KG1 (cell line): ENCODE measurements around the gene MINK1.
"Not testable (repeated sequence)": the region's sequence is repeated elsewhere in the genome, so short reads cannot be mapped to it uniquely, and the experiment has no call there.

Experiments
- DNase-seq: peaks from one replicate; lab custom pipeline; 2025; lab: John Stamatoyannopoulos, UW

Gene MINK1

DNA sequence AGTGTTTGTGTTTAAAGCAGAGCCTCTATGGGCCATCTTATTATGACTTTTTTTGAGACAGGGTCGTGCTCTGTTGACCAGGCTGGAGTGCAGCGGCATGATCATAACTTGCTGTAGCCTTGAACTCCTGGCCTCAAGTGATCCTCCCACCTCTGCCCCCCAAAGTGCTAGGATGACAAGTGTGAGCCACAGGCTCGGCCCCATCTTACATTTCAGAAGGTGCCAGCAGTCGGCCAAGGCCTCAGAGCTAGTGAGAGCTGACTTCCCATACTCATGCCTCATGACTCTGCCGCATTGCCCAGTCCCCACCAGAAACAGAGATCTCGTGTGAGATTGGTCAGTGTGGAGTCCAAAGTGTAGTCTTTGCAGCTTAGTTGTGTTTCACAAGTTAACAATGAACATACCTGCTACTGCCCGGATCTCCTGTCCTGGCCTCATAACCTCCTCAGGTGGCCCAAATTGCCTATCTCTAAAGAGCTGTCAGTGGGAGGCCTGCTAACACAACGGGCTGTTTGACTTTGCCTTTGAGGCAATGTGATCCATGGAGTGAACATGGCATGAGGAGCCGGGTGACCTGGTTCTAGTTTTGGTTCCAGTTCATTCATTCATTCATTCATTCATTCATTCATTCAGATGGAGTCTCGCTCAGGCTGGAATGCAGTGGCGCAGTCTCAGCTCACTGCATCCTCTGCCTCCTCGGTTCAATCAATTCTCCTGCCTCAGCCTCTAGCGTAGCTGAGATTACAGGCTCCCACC is 13.7 kb downstream of the MINK1 start:
- no peak for DNase-seq

DNA sequence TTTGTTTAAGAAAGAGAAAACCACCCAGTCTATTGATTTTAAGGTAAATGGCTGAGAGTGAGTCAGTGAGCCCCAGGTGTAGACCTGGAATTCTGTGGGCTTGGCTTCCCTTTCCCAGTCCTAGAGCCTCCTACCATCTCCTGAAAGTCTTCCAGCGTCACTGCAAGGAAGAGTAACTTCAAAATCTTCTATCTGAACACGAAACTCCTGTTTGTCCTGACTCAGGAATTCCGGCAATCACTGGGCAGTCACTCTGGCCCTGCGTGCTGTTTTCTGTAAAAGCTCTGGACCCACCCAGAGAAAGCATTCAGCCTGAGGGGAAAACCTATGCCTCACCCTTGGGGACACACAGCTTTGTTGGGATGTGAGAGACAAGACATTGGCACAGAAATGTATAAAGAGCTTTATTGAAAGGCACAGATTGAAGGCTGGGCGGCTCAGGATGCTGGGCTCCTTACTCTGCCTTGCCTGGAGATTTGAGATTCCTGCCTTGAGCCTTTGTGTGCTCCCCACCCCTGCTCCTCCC is 15.9 kb downstream of the MINK1 start:
- DNase-seq: no peak

DNA sequence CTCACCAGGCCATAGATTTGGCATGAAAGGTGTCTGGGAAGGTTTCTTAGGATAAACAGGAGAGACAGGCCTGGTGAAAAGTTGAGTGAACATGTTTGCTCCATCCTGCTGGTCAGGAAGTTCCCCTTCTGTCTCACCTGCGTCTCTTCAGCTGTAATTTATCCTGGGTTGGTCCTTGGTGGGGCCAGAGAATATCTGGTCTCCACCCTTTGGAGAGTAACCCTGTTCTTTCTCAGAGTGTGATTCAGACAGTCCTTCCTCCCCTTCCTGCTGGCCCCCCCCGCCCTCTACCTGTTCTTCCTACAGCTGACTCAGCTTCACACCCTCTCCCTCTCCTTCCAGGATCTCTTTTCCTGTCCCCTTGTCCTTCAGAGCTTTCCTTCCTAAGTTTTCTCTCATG is 17.1 kb downstream of the MINK1 start:
- no peak for DNase-seq

DNA sequence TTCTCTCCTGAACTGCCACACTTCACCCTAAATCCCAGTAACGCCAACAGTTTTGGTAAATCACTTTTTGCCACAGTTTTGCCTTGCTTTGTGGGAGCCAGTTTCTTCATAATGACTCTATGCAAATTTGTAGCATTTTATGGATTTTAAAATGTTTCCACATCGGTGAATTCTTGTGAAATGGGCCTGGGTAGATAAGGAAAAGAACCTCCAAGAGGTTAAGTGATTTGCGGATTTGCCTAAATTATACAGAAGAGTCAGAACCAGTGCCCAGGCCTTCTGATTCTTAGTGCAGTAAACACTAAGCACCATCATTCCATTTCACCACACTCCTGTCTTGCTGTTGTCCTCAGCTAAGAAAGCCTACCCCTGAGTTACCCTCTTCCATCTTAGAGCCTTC is 17.9 kb downstream of the MINK1 start:
- DNase-seq: no peak

DNA sequence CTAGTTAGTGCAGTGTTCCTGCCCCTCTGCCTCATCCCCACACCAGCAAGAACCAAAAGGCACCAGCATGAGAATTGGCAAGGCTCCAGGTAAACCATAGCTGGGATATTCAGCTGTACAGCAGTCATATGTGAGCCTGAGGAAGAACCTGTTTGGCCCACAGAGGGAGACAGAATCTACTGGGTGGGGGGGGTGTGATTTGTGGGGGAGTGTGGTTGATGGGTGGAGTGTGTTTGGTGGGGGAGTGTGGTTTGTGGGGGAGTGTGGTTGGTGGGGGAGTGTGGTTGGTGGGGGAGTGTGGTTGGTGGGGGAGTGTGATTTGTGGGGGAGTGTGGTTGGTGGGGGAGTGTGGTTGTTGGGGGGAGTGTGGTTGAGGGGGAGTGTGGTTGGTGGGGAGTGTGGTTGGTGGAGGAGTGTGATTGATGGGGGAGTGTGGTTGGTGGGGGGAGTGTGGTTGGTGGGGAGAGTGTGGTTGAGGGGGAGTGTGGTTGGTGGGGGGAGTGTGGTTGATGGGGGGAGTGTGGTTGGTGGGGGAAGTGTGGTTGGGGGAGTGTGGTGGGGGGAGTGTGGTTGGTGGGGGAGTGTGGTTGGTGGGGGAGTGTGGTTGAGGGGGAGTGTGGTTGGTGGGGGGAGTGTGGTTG is 19.5 kb downstream of the MINK1 start:
- DNase-seq: no peak

DNA sequence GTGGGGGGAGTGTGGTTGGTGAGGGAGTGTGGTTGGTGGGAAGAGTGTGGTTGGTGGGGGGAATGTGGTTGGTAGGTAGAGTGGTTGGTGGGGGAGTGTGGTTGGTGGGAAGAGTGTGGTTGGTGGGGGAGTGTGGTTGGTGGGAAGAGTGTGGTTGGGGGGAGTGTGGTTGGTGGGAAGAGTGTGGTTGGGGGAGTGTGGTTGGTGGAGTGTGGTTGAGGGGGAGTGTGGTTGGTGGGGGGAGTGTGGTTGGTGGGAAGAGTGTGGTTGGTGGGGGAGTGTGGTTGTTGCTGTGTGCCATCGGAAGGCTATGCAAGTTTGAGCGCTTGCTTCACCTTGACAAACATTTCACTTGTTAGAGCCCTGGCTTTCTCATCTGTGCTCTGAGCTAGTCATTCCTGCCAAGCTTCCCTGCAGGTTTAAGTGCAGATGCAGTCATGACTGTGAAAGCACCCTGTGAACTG is 20.1 kb downstream of the MINK1 start:
- DNase-seq: no peak

DNA sequence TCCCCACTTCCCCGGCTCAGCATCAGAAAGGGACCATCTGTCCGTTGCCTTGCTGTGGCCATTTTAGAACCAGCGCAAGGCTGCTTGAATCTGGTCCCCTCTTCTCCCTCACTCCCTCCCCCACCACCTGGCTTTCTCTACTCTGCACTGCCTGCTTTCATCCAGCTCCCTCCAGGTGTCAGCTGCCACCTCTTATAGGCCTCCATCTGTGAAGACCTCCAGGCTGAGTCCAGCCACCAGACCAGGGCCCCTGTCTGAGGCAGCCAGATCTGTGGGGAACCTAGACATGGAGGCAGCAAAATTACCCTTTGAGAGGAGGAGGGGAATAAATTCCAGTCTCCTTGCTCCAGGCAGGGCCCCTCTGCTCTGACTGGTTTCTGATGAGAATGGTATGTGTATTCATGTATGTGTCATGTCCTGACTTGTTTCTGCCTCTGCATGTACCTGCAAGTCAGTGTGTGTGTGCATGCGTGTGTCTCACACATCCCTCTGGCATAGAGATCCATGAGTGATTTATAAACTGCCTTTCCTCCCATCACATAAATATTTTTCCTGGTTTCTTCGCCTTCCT is 21.1 kb downstream of the MINK1 start:
- no peak for DNase-seq

DNA sequence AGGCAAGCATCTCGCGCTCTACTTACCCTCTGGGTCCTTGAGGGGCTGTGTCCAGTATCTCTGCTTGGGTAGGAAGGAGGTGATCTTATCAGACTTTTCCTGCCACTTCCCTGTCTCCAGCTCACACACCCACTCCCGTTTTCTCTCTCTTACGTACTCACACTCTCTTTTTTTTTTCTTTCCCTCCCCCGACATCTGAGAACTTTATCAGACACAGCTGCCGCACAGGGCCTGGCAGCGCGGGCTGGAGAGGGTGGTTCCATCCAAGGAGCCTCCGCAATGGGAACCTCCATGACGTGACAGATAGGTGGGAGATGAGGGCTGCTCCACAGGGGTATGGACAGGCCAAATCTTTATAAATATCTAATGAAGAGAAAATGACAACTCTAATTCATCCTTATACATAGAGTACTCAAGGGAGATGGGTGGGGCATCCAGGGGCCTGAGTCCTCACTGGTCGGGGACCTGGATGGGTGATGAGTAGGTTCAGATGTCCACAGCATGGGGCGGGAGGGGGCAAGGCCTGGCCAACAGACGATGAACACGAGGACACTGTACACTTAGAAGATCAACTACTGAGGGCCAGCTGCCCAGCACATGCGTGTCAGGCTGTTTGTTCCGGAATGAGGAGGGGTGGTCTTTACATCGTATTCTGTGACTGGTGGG is 23.3 kb downstream of the MINK1 start:
- DNase-seq: no peak

DNA sequence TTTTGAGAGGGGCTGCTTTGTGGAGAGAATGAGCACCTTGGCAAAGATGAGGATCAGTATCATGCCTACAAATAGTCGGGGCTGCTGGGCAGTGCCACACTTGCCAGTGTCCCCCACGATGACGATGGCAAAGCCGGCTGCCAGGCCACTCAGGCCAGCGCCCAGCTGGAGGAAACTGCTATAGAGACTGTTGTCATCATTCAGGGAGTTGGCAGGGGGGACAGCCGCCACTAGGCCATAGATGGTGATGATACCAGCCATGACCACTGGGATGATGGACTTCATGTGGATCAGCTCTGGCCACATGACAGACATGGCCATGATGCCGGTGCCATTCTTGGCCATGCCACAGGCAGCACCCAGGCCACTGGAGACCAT is 23.8 kb downstream of the MINK1 start:
- no peak for DNase-seq

DNA sequence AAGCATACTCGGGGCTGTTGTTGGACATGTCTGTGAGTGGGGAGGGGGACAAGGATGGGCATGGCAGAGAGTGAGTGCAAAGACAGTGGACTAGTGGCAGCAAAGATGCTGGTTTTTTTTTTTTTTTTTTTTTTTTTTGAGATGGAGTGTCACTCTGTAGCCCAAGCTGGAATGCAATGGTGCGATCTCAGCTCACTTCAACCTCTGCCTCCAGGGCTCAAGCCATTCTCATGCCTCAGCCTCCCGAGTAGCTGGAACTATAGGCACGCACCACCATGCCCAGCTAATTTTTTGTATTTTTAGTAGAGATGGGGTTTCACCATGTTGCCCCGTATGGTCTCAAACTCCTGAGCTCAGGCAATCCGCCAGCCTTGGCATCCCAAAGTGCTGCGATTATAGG is 24.2 kb downstream of the MINK1 start:
- not testable (repeated sequence) for DNase-seq

DNA sequence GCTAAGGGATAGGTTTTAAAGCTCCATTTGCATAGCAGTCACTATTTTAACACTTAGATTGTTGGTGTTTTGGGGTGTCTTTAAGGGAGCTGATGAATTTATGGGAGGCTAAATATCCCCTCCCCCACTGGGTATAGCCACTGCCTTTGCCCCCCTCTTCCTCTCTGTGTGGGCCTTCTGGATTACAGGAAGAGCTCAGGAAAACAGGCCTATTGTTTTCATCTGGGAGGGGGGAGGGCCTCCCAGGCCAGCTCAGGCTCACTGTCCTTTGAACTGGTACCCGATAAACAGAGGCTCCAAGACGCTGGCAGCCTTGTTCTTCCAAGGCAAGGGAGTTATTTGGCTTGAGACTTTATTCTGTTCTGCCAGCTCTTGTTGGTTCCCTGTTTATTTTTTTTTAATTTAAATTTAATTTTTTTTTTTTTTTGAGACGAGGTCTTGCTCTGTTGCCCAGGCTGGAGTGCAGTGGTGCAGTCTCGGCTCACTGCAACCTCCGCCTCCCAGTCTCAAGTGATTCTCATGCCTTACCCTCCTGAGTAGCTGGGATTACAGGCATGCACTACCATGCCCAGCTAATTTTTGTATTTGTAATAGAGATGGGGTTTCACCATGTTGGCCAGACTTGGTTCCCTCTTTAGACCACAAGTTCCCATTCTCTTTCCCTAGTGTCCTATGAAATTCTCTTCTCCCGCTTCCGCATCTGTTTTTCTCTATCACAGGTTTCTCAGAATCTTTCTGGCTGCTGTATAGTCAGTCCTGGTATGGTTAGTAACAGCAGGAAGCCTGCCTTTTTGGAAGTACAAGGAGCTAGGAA is 25.1 kb downstream of the MINK1 start:
- no peak for DNase-seq

DNA sequence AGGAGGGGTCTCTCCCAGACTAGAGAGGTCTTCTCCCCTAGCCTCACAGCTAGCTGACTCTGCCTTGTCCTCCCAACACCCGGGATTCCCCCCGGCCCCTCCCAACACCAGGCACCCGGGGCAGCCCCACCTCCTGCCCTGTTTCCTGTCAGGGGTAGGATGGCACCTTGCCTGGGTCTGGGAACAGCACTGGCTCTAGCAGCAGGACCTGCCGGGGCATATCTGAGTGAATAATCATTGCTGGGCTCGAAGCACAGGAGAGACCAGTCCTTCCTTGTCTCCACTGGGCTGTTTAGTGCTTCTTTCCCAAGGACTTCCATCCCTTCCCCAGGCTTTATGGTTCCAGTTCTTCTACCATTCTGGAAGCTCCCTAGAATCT is 25.7 kb downstream of the MINK1 start:
- DNase-seq: no peak

DNA sequence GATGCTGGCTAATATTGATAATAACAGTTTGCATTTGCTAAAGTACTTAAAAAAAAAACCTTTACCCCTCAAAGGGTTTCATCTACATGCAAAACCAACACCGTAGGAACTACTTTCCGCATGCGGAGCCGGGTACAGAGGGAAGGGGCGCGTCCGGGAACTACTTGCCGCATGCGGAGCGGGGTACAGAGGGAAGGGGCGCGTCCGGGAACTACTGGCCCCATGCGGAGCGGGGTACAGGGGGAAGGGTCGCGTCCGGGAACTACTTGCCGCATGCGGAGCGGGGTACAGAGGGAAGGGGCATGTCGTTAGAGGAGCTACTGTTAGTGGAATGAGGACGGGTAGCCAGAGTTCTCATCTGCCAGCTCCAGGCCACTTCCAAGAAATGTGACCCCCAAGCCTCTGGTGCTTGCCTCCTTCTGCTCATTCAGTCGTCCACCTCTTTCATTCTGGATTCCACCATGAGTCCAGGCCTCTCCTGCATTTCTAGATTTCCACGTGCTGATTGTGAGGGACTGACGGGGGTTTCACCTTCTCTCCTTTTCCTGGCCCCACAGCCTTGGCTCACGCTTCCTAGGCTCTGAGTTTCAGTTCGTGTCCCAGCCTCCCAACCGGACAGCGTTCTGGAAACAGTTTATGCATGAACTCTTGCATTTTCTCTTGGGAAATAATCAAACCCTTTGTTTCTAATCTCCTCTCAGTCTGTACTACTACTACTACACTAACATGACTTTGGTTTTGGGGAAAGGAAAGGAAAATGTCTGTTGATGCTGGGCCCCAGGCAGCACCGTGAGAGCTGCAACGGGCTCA is 26.9 kb downstream of the MINK1 start:
- no peak for DNase-seq

DNA sequence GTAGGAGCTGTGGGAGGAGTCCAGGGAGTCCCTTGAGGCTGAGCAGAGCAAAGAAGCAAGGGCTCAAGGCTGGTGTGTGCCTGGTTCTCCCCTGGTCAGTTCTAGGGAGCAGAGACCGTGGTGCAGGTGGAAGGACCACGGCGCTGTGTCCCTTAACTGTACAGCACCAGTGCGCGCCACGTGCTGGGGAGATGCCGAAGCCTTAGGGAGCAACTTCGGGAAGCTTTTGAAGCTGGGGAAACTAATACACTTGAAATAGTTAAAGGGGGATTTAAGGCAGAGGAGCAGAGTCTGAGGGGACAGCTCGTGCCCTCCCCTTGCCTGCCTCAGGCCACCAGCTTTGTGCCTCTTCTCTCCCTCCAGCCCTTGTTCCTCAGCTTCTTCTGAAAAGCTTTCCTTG is 27.5 kb downstream of the MINK1 start:
- no peak for DNase-seq

DNA sequence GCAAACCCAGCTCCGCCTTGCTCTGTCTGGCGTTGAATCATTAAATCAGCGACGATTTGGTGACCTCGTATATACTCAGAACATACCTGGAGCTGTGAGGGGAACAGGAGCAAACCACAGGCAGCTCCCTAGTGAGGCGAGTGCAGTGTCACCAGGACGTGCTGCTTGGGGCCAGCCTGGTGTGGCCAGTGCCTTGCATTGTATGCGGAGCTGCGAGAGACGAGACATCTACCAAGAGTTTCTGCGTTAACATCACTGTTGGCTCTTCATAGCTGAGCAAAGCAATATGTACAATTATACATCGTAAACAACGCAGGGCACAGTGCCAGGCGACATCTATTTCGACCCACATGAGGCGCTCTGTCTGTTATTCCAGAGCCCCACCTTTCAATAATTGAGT is 27.9 kb downstream of the MINK1 start:
- DNase-seq: no peak

DNA sequence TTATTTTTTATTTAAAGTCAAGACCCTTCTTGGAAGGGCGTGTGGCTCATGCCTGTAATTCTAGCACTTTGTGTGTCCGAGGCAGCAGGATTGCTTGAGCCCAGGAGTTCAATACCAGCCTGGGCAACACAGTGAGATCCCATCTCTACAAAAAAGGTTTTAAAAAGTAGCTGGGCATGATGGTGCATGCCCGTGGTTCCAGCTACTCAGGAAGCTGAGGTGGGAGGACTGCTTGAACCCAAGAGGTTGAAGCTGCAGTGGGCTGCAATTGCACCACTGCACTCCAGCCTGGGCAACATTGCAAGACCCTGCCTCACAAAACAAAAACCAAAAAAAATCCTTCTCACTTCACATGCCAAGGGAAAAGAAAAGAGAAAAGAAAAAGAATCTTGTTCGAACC is 29.6 kb downstream of the MINK1 start:
- DNase-seq: no peak

DNA sequence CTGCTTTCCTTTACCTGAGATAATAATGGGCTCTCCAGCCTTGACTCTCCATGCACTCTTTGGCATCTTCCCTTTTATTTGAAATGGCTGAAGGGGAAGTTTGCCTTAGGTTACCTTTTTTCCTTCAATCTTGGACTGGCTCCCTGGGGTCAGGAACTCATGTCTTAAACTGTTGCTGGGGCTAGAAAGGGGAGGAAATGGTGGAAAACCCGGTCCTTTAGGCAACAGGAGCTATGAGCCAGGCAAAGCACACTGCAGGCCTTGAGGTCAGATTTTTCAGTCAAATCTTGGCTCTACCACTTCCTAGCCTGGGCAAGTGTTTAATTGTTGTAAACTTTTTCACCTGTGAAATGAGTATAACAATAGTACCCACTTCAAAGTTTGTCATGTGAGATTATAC is 30.2 kb downstream of the MINK1 start:
- no peak for DNase-seq

DNA sequence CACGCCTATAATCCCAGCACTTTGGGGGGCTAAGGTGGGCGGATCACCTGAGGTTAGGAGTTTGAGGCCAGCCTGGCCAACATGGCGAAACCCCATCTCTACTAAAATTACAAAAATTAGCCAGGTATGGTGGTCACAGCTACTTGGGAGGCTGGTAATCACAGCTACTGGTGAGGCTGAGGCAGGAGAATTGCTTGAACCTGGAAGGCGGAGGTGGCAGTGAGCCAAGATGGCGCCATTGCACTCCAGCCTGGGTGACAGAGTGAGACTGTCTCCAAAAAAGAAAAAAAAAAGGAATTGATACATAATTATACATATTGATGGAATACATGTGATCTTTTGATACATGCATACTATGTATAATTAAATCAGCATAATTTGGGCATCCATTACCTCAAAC is 34.4 kb downstream of the MINK1 start:
- DNase-seq: not testable (repeated sequence)

DNA sequence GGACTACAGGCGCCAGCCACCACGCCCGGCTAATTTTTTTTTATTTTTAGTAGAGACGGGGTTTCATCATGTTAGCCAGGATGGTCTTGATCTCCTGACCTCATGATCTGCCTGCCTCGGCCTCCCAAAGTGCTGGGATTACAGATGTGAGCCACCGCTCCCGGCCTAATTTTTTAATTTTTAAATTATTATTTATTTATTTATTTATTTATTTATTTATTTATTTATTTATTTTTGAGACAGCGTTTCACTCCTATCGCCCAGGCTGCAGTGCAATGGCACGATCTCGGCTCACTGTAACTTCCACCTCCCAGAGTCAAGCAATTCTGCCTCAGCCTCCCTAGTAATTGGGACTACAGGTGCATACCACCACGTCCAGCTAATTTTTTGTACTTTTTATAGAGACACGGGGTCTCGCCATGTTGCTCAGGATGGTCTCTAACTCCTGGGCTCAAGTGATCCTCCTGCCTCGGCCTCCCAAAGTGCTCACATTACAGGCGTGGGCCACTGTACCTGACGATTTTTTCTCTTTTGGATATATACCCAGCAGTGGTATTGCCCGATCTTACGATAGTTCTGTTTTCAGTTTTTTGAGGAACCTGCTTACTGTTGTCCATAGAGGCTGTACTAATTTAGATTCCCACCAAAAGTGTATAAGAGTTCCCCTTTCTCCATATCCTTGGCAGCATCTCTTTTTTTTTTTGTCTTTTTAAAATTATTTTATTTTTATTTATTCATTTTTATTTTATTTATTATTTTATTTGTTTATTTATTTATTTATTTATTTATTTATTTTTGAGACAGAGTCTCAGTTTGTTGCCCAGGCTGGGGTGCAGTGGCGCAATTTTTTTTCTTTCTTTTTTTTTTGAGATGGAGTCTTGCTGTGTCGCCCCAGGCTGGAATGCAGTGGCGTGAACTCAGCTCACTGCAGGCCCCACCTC is 36.2 kb downstream of the MINK1 start:
- DNase-seq: not testable (repeated sequence)

DNA sequence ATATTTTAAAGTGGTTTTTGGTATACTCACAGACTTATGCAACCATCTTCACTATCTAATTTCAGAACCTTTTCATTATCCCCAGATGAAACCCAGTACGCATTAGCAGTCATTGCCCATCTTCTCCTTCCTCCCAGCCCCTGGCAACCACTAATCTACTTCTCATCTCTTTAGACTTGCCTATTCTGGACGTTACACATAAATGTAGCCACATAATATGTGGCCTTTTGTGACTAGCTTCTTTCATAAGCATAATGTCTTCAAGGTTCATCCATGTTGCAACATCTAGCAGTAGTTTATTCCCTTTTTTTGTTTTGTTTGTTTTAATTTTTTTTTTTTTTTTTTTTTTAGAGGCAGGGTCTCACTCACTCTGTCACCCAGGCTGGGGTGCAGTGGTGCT is 37.7 kb downstream of the MINK1 start:
- no peak for DNase-seq
